ENCODE measurements around the gene LSMEM2.

The LSMEM2 gene

DNA sequence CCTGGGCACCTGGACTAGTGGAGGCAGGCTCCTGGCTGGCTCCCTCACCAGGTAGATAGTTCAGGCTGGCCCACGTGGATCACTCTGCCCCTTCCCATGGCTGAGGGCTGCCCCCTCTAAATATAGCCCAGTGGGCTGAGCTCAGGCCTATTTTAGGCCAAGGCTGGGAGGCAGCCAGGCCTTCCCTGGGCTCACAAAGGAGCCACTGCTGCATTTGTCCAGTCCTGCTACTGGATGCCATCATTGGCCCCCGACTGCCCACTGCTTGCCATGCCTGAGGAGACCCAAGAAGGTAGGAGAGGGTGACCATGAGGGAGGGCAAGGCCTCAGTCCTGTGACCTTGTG lies at the start of gene LSMEM2:
TSS of gene LSMEM2 (plus strand) at position 208 of the 345 bp plus-strand sequence. CDS start at position 235, 27 bp downstream.
- intact Hi-C loops (cut with DNase I): loop anchor here (5.0 to 10.0 kb wide), 3 partner anchors 46 to 164 kb away; partner anchors contain the start of genes GNAT1, HYAL2 and TUSC2
- DNase-seq: peak in 9 of 42 donors; percentile 39 to 71 (median 55)

GRCh38 chr3:50229490-50229889 lies 49.4 kb upstream of the LSMEM2 start:
- intact Hi-C loops (cut with DNase I): loop anchor here (10.0 kb wide), 1 partner anchor 95 kb away; the partner anchor contains the start of genes HYAL2 and TUSC2
- DNase-seq: no peak

- intact Hi-C loops (cut with DNase I): no loop called here
- peak in 2 of 42 donors; percentile 15 to 31 for DNase-seq
Observed at GRCh38 chr3:50230104-50230793, 48.6 kb upstream of the LSMEM2 start.

DNA sequence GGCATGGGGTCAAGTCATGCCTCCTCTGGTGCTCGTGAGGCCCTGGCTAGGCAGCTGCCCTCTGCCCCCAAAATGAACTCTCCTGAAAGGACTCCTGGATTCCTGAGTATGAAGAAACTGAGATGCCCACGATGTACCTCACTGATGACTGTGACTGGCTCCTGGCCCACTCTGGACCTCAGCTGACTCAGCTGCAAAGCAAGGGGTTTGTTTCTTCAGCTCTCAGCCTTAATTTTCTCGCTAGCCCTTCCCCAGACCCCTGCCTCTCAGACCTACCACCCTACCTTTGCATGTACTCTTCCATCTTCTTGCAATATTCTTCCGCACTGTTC lies 48.1 kb upstream of the LSMEM2 start:
- intact Hi-C loops (cut with DNase I): no loop called here
- peak in 1 of 42 donors; percentile 67 for DNase-seq

DNA sequence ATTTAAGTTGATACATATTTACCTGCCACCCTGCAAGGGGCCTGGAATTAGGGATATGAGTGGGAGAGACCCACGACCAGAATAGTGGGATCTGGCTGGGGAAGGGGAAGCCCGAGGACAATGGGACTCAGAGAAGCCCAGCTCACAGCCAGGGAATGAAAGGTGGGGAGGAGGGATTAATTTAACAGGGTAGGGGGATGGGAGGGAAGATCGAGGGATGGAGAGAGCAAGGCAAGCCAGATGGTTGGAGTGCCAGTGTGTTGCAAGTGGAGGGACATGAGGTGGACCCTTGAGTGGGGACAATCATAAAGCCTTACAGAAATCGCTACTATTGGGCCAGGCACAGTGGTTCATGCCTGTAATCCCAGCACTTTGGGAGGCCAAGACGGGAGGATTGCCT lies 47.3 kb upstream of the LSMEM2 start:
- intact Hi-C loops (cut with DNase I): no loop called here
- DNase-seq: no peak

DNA sequence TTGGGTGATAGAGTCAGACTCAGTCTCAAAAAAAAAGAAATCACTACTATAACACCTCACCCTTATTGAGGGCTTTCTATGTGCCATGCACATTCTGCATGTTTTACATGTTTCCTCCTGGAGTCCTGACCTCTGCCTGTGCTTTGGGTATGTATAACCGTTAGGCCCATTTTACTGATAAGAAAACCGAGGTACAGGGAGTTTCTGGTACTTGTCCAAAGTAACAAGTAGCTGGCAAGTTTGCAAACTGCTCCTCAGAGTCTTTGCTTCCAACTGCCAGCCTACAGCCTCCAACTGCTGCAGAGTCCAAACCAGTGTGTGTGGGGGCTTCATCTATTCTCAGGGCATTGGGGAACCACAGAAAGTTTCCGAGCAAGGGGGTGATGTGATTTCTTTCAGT lies 46.6 kb upstream of the LSMEM2 start:
- no peak for DNase-seq
- intact Hi-C loops (cut with DNase I): no loop called here

DNA sequence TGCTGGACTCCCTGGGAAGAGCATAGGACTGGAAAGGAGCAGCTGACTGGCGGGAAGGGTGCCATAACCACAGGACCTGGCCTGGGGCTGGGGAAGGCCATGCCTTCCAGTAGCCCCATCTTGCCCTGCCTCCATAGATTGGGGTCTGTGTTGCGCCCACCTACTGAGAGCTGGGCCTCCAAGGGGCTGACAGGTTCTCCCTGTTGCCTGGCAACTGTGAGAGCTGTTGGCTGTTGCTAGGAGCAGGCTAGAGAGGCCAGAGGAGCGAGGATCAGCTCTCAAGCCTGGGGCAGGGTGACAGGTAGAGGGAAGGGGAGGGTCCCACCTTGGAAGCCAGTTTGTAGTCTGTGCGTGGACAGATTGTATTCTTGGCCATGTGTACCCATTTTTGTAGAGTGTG lies 45.7 kb upstream of the LSMEM2 start:
- intact Hi-C loops (cut with DNase I): no loop called here
- no peak for DNase-seq

DNA sequence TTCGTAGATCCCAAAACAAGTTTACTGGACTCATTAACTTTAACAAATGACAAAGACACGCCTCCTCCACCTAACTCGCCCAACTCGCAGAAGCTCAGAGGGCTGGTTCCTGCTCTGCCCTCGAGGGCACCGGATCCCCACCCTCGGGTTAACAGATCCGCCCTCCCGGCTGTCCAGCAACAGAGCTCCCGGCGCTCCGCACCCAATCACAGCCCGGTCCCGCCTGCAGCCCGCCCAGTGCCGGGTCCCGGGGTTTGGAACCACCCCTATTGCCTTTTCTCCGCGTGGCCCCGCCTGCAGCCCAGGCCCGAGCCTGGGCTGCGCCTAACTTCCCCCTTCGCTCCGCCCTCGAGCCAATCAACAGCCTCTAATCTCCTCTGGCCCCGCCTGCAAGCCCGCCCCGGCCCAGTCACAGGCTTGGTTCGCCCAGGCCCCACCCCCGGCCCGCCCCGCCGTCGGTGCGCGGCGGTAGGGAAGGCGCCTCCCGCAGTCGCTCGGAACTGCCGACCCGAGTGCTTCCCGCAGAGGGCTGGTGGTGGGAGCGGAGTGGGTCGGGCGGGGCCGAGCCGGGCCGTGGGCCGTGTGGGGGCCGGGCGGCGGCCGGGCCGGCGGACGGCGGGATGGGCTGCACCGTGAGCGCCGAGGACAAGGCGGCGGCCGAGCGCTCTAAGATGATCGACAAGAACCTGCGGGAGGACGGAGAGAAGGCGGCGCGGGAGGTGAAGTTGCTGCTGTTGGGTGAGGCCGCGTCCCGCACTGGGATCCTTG lies 43.0 kb upstream of the LSMEM2 start, which contains the start of gene GNAI2:
TSS of gene GNAI2 (plus strand) at position 489 of the 768 bp plus-strand sequence. CDS start at position 621, 132 bp downstream.
- intact Hi-C loops (cut with DNase I): no loop called here
- DNase-seq: peak; percentile 94 to 100 (median 99)

DNA sequence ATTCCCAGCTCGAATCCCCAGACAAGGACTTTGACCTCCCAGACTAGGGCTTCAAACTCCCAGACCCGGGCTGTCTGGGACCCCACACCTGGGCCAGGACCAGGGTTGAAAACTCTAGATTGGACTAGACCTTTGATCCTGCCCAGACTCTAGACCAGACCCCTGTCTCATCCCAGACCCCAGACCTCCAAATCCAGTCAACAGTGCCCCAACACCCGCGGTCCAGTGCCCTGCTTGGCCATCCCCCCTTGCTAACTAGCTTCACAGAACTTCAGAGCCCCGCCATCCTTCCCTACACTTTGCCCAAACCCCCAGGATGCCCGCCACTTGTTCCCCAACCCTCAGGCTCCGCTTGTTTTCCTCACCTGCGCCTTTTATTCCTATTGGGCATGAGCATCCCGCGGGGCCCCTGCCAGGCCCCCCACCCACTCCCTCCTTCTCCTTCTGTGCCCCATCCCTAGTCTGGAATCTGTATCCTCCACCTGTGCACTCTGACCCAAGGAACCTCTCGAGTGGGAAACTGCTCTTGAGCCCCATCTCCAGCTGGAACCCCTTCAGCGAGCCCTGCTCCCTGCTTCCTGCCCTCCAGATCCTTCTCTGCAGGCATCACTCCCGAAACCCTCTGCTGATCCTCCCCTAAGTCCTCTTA lies 42.3 kb upstream of the LSMEM2 start:
- no peak for DNase-seq
- intact Hi-C loops (cut with DNase I): no loop called here

DNA sequence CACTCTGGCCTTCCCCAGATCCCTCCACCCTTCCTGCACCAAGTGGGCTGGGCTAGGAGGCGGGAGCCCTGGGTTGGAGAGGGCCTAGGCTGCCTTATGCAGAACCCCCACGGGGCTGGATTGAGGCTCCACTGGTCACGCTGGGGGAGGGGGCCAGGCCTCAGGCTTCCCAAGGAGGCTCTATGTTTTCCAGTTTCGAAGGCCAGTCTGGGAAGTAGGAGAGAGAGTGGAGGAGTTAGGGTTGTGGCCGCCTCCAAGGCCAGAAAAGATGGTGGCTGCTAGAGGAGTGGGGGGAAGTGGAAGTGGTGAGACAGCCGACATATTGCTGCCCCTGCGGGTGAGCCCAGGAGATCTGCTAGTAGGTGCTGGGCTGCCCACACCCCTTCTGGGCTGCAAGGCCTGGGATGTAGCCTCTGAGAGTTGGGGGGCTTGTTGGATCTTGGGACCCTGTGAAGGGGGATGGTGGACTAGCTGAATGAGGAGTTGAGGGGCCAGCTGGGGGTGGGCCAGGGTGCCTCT lies 41.7 kb upstream of the LSMEM2 start:
- intact Hi-C loops (cut with DNase I): no loop called here
- DNase-seq: peak in 3 of 42 donors; percentile 35 to 61 (median 51)

GRCh38 chr3:50237754-50238548 lies 40.9 kb upstream of the LSMEM2 start:
- intact Hi-C loops (cut with DNase I): no loop called here
- DNase-seq: peak in 41 of 42 donors; percentile 55 to 90 (median 77)

DNA sequence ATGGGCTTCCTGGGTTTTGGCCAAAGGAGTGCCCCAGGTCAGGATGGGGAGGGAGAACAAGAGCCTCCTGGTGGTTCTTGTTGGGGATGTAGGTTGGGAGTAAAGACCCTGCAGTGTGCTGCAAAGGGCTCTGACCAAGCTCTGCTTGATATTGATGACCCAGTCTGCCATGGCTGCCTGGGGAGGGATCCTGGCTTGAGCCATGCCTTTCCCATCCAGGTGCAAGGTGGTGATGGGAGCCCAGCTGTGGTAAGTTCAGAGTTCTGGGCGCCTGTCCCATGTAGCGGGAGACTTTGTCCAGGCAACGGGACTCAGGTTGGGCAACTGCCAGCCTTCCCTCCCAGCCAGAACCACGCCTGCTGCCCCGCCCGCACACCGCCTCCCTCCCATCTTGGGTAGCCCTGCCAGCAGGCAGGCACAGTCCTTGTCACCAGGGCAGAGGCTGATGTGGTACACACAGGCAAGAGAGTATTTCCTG lies 40.3 kb upstream of the LSMEM2 start:
- intact Hi-C loops (cut with DNase I): no loop called here
- peak in 41 of 42 donors; percentile 52 to 87 (median 70) for DNase-seq

- DNase-seq: no peak
- intact Hi-C loops (cut with DNase I): no loop called here
Observed at GRCh38 chr3:50239649-50240048, 39.2 kb upstream of the LSMEM2 start.

- DNase-seq: no peak
- intact Hi-C loops (cut with DNase I): no loop called here
Observed at GRCh38 chr3:50241163-50241562, 37.7 kb upstream of the LSMEM2 start.

DNA sequence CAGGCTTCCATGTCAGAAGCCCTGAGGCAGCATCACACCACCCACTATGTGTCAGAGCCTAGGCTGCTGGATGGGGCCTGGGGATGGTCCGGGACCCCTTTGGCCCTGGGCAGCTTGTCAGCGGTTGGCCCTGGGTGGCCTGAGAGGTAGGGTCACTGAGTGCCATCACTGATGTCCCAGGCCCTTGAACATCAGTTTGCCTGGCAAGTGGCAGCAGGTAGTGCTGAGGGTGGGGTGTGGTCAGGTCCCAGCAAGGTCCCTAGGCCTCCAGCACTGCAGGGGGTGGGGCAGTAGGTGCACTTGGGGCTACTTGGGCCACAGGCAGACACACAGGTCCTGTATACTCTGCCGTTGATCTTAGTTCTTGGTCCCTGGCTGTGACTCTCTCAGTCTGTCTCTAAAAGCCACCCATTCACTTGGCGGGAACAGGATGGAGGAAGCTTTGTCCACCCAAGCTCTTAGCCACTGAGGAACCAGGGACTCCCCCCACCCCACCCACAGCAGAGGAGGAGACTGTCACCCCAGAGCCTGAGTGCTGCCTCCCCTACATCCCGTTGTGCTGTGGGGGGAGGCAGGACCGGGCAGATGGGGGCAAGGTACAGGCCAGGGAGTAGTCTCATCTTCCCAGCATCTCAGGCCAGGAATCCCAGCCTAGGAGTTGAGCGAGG lies 37.0 kb upstream of the LSMEM2 start:
- intact Hi-C loops (cut with DNase I): no loop called here

GRCh38 chr3:50242381-50242770 lies 36.5 kb upstream of the LSMEM2 start:
- DNase-seq: no peak
- intact Hi-C loops (cut with DNase I): no loop called here

More for the DNA sequence above, 37.0 kb upstream of the LSMEM2 start:
- DNase-seq: no peak

DNA sequence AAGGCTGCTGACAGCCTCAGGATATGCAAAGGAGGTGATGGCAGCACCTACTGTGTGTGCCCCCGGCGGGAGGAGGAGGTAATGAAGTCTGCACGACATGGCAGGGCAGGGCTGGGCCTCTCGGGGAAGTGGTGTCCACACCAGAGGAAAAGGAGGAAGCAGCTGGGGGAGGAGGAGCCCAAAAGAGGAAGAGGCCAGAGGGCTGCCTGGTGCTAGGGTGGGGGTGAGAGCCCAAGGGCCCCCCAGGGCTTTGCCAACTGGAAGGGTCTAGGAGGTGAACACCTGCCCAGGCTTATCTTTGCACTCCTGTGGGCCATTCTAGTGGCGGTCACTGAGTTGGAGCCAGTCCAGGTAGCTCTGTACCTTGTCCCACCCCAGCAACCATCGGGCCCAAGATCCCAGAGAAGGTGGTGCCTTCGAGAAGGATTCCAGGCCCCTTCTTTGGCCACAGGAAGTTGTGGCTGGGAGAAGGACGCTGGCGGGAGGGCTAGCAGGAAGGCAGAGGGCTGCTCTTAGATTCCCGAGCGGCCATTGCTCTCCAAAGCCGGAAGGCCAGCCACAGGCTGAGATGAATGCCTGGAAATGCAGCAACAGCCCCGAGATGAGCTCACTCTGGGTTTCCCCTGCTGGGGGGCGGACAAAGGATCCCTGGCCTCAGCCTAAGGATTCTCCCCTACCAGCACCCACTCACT lies 35.9 kb upstream of the LSMEM2 start:
- intact Hi-C loops (cut with DNase I): no loop called here
- DNase-seq: peak in 23 of 42 donors; percentile 37 to 75 (median 58)

DNA sequence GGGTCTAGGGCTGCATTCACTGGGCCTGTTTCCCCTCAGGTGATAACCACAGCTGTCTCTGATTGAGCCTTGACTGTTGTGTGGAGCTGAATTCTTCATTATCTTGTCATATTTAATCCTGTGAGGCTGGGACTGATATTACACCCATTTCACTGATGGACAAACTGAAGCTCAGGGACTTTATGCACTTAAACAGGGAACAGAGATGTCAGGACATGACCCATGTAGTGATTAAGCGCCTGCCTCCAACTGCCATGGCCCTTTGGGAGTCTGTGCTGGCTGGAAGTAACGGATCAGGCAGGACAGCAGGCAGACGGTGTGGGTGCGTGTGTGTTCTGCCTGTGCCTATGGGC lies 35.4 kb upstream of the LSMEM2 start:
- DNase-seq: no peak
- intact Hi-C loops (cut with DNase I): no loop called here

All from head of caudate nucleus (tissue), 42 donors.